Small intestine (tissue), 16 donors: Measurements from ENCODE around the gene ROM1. TPM values are rescaled to one million over a fixed set of nuclear protein-coding genes. Genes with fewer than 3 reads are reported as not detected.
"Not testable (repeated sequence)": the region's sequence is repeated elsewhere in the genome, so short reads cannot be mapped to it uniquely, and the experiment has no call there.

Source experiments
- DNase-seq, 2 donors: peaks; one replicate each; pipeline versions ENCODE4 v3.0.0 to v3.0.0-alpha.2; 2013
- FAIRE-seq: peaks from 2 replicates; lab custom pipeline; 2012; peaks lifted over from hg19 to GRCh38; lab: Jason Lieb, UNC
- H3K27ac ChIP-seq, 3 donors: one replicate each; pipeline ENCODE4 v1.5.1; 2013; ENCODE audit warnings: low read length in 2 of 3, mild to moderate bottlenecking in 2 of 3, control low read depth in 1 of 3, inconsistent platforms in 1 of 3, low read depth in 1 of 3, moderate library complexity in 1 of 3
- H3K27me3 ChIP-seq, 3 donors: one replicate each; pipeline ENCODE4 v1.6.1; 2013; ENCODE audit warnings: low read length in 3 of 3, inconsistent platforms in 1 of 3; ENCODE audit not compliant: control insufficient read depth in 3 of 3, insufficient read depth in 3 of 3
- H3K36me3 ChIP-seq, 3 donors: one replicate each; pipeline ENCODE4 v1.6.1; 2013; ENCODE audit warnings: low read length in 3 of 3, inconsistent platforms in 1 of 3, low read depth in 1 of 3, mild to moderate bottlenecking in 1 of 3, moderate library complexity in 1 of 3; ENCODE audit not compliant: control insufficient read depth in 3 of 3, insufficient read depth in 2 of 3
- H3K4me1 ChIP-seq, 3 donors: one replicate each; pipeline ENCODE4 v1.6.1; 2013; ENCODE audit warnings: low read length in 2 of 3, inconsistent platforms in 1 of 3, low read depth in 1 of 3, mild to moderate bottlenecking in 1 of 3, moderate library complexity in 1 of 3; ENCODE audit not compliant: control insufficient read depth in 3 of 3, insufficient read depth in 2 of 3
- H3K4me3 ChIP-seq, 3 donors: one replicate each; pipeline ENCODE4 v1.5.1; 2013; ENCODE audit warnings: low read length in 3 of 3, control low read depth in 1 of 3, inconsistent platforms in 1 of 3, low read depth in 1 of 3, mild to moderate bottlenecking in 1 of 3, moderate library complexity in 1 of 3
- H3K9me3 ChIP-seq, 2 donors: one replicate each; pipeline ENCODE4 v1.6.1; 2013; ENCODE audit warnings: low read depth in 1 of 2, low read length in 1 of 2; ENCODE audit not compliant: control insufficient read depth in 2 of 2, insufficient read depth in 1 of 2
- WGBS, 3 donors: extraction: QIAGEN DNeasy Blood & Tissue Kit; methylation state at CpG; one replicate each; pipeline ENCODE4 v1.1.7; 2013; 5-methylcytosine and 5-hydroxymethylcytosine counted together
- long read RNA-seq, 10 donors: transcript quantifications; one replicate each; lab custom pipeline, GENCODE V29; 2026
- polyA plus RNA-seq, 4 donors: library from polyadenylated mRNA; stranded (reverse) in 3 of 4; unstranded in 1 of 4; fragments of 200-250 nt in 3 of 4; fragments of 120-200 nt in 1 of 4; gene quantifications; one replicate each; pipeline versions ENCODE4 v1.2.1 to v1.2.3, GENCODE V29; 2013
- donor health status: healthy with polysubstance abuse.
- donor health status: control.
- donor health status: control.
- donor health status: Bipolar disorder and iron deficiency.
- donor health status: healthy.

Gene ROM1
- polyA plus RNA-seq, result 1 to 10 TPM in 3 of 4 donors, under 1 TPM in 1; 0.54 to 8.4 (median 3.6) TPM
- long read RNA-seq, donor 1, partial matches to known transcripts, result 0 of 4 reads
- long read RNA-seq, donor 1, other reads (novel, unspliced or antisense), result 0 of 4 reads
- long read RNA-seq, donor 2, result 0 reads
- long read RNA-seq, donor 3, partial matches to known transcripts, result 5 of 16 reads
- long read RNA-seq, donor 3, other reads (novel, unspliced or antisense), result 8 of 16 reads
- long read RNA-seq, donor 4, result 0 reads
- long read RNA-seq, donor 5, result 0 reads
- long read RNA-seq, donor 6, partial matches to known transcripts, result 0 of 1 reads
- long read RNA-seq, donor 6, other reads (novel, unspliced or antisense), result 0 of 1 reads
- long read RNA-seq, donor 7, result 0 reads
- long read RNA-seq, donor 8, result 0 reads
- long read RNA-seq, donor 9, result 0 reads
- long read RNA-seq, donor 10, partial matches to known transcripts, result 0 of 3 reads
- long read RNA-seq, donor 10, other reads (novel, unspliced or antisense), result 0 of 3 reads

- Histone ChIP-seq H3K4me3 (peak within 1 kb of the TSS; percentile 61 to 78 (median 62)), H3K27ac (peak within 1 kb of the TSS; percentile 74 to 79 (median 74)), H3K4me1 (peaks cover 0 to 35% (median 8%) of the 10 kb centered on the region in 3 donors), H3K9me3 (no peaks in the 10 kb centered on the region), H3K27me3 (no peaks in the 10 kb centered on the region), H3K36me3 (peaks cover 0 to 63% (median 6%) of the 10 kb centered on the region in 3 donors)
- WGBS, 3 donors, result 2 to 4% (median 3%) methylated on average over 23 to 91 of the region's 91 CpGs
- FAIRE-seq (no peak), DNase-seq (peak; percentile 80 to 83)
Measured at GRCh38 chr11:62612366-62613290, at the start of gene ROM1, which contains the start of gene EML3. Gene ROM1 (plus strand): TSS chr11:62613257. CDS start chr11:62613282, 25 bp downstream. Gene EML3 (minus strand): TSS chr11:62612775. CDS start chr11:62612457, 318 bp downstream.

- Histone ChIP-seq H3K9me3 (no peaks in the 10 kb centered on the region), H3K27me3 (no peaks in the 10 kb centered on the region), H3K36me3 (peaks cover 8 to 76% (median 13%) of the 10 kb centered on the region in 3 donors), H3K4me1 (peaks cover 0 to 19% (median 0%) of the 10 kb centered on the region in 3 donors), H3K4me3 (no peak overlapping the region), H3K27ac (peak overlapping the region in 2 of 3 donors; percentile 14 to 59)
- FAIRE-seq, result no peak
- WGBS, 3 donors, result 23 to 58% (median 44%) methylated on average over 5 of the region's 5 CpGs
- peak in 1 of 2 donors; percentile 71 for DNase-seq
Measured at GRCh38 chr11:62565100-62565802, 47.8 kb upstream of the ROM1 start.

GRCh38 chr11:62566247-62566646, 46.8 kb upstream of the ROM1 start:
- DNase-seq (no peak), FAIRE-seq (no peak)
- H3K27ac ChIP-seq, result no peak overlapping the region
- H3K36me3 ChIP-seq, result peaks cover 8 to 79% (median 13%) of the 10 kb centered on the region in 3 donors
- no peaks in the 10 kb centered on the region for H3K27me3 ChIP-seq
- peaks cover 0 to 12% (median 0%) of the 10 kb centered on the region in 3 donors for H3K4me1 ChIP-seq
- WGBS, 3 donors, result 78 to 84% (median 81%) methylated on average over 8 of the region's 8 CpGs
- H3K4me3 ChIP-seq, result peak overlapping the region in 1 of 3 donors; percentile 23
- no peaks in the 10 kb centered on the region for H3K9me3 ChIP-seq

- 70 to 78% (median 76%) methylated on average over 7 to 8 of the region's 8 CpGs for WGBS, 3 donors
- FAIRE-seq (no peak), DNase-seq (no peak)
- no peaks in the 10 kb centered on the region for H3K27me3 ChIP-seq
- H3K4me3 ChIP-seq, result no peak overlapping the region
- no peaks in the 10 kb centered on the region for H3K9me3 ChIP-seq
- H3K36me3 ChIP-seq, result peaks cover 8 to 80% (median 15%) of the 10 kb centered on the region in 3 donors
- peaks cover 0 to 11% (median 0%) of the 10 kb centered on the region in 3 donors for H3K4me1 ChIP-seq
- H3K27ac ChIP-seq, result no peak overlapping the region
Measured at GRCh38 chr11:62567018-62567633, 45.9 kb upstream of the ROM1 start.

GRCh38 chr11:62569611-62570010, 43.4 kb upstream of the ROM1 start:
- DNase-seq (no peak), FAIRE-seq (no peak)
- peaks cover 0 to 14% (median 0%) of the 10 kb centered on the region in 3 donors for H3K4me1 ChIP-seq
- H3K36me3 ChIP-seq, result peaks cover 8 to 63% (median 15%) of the 10 kb centered on the region in 3 donors
- WGBS, 3 donors, result 63 to 84% (median 73%) methylated on average over 1 of the region's 1 CpG
- H3K27ac ChIP-seq, result no peak overlapping the region
- no peaks in the 10 kb centered on the region for H3K9me3 ChIP-seq
- H3K4me3 ChIP-seq, result no peak overlapping the region
- no peaks in the 10 kb centered on the region for H3K27me3 ChIP-seq

- not testable (repeated sequence) for H3K27ac ChIP-seq, H3K4me3 ChIP-seq, H3K9me3 ChIP-seq, DNase-seq, H3K27me3 ChIP-seq, FAIRE-seq
- Histone ChIP-seq H3K36me3 (peaks cover 8 to 67% (median 11%) of the 10 kb centered on the region in 3 donors), H3K4me1 (peaks cover 0 to 20% (median 5%) of the 10 kb centered on the region in 3 donors)
- 80 to 96% (median 92%) methylated on average over 5 of the region's 5 CpGs for WGBS, 3 donors
Measured at GRCh38 chr11:62570903-62571302, 42.2 kb upstream of the ROM1 start.

- not testable (repeated sequence) for FAIRE-seq, H3K9me3 ChIP-seq, DNase-seq, H3K4me3 ChIP-seq, H3K27me3 ChIP-seq, H3K27ac ChIP-seq
- peaks cover 4 to 68% (median 6%) of the 10 kb centered on the region in 3 donors for H3K36me3 ChIP-seq
- WGBS, 3 donors, result 88 to 92% (median 90%) methylated on average over 5 of the region's 5 CpGs
- H3K4me1 ChIP-seq, result peaks cover 0 to 25% (median 5%) of the 10 kb centered on the region in 3 donors
Measured at GRCh38 chr11:62571493-62571892, 41.6 kb upstream of the ROM1 start.
